HCT116 (cell line): ENCODE data around the gene OFD1. TPM values are rescaled to one million over a fixed set of nuclear protein-coding genes. Genes with fewer than 3 reads are reported as not detected.

ENCODE experiments used
- ATAC-seq: fragments of 200-7000 bp; cut with Tn5 transposase; 2 replicates; pipeline ENCODE4 v1.9.1; 2020; ENCODE audit warnings: mild to moderate bottlenecking, moderate library complexity
- BruUV-seq: library from RNA; stranded (reverse); fragments of 400-500 nt; replicated peaks from 2 replicates; lab custom pipeline; 2021; lab: Mats Ljungman, UMichigan
- CTCF ChIA-PET: fragments of 300-600 bp; sonication (Branson Sonifier 250); formaldehyde crosslinking; loops from one replicate; lab custom pipeline; 2021; ENCODE audit warnings: antibody characterized with exemption; lab: Charles Lee
- POLR2A ChIA-PET: fragments of 300-600, 350-600 bp; sonication (Branson Sonifier 250); formaldehyde crosslinking; loops from one replicate; lab custom pipeline; 2021; ENCODE audit warnings: antibody characterized with exemption; lab: Charles Lee
- RAD21 ChIA-PET, 2 experiments: fragments of 300-600 bp; sonication (Branson Sonifier 250); formaldehyde crosslinking; loops; one replicate each; lab custom pipeline; 2023; ENCODE audit warnings: low total read pairs in 2 of 2; ENCODE audit not compliant: uncharacterized antibody in 2 of 2, unreplicated experiment in 2 of 2, low non-redundant PET in 1 of 2; lab: Charles Lee
- DNase-seq: peaks from one replicate; pipeline ENCODE4 v3.0.0-alpha.2; 2010; ENCODE audit warnings: low read depth, low spot score
- H2AFZ ChIP-seq: fragments of 200-600 bp; shearing (Covaris generic), sonication (generic); 2 replicates; pipeline ENCODE4 v1.6.1; 2017; ENCODE audit warnings: low read depth, mixed run types, mixed read lengths, antibody characterized with exemption, low read length; ENCODE audit not compliant: poor library complexity, severe bottlenecking
- H3K27ac ChIP-seq: 2 replicates; pipeline ENCODE4 v1.5.1; 2012; ENCODE audit warnings: low read depth, low read length
- H3K27me3 ChIP-seq: fragments of 200-600 bp; sonication (generic); 2 replicates; pipeline ENCODE4 v1.6.1; 2016; ENCODE audit warnings: mixed run types, low read length, mixed read lengths; ENCODE audit not compliant: insufficient read depth
- H3K36me3 ChIP-seq, 2 experiments: fragments of 200-500 bp in 1 of 2; fragments of 200-600 bp in 1 of 2; sonication (Bioruptor generic) in 1 of 2; sonication (generic) in 1 of 2; 2 replicates each; pipeline versions ENCODE4 v1.5.1 to v1.6.1; 2014 to 2016; ENCODE audit warnings: low read length in 2 of 2, inconsistent platforms in 1 of 2, mixed read lengths in 1 of 2, mixed run types in 1 of 2; ENCODE audit not compliant: insufficient read depth in 2 of 2, control insufficient read depth in 1 of 2
- H3K4me1 ChIP-seq, 2 experiments: fragments of 200-600 bp in 1 of 2; sonication (generic) in 1 of 2; 2 replicates each; pipeline versions ENCODE4 v1.5.1 to v1.6.1; 2012 to 2017; ENCODE audit warnings: low read length in 2 of 2, inconsistent platforms in 1 of 2, mild to moderate bottlenecking in 1 of 2, mixed read lengths in 1 of 2, mixed run types in 1 of 2, moderate library complexity in 1 of 2; ENCODE audit not compliant: insufficient read depth in 2 of 2, control insufficient read depth in 1 of 2
- H3K4me2 ChIP-seq: fragments of 200-600 bp; sonication (generic); 2 replicates; pipeline ENCODE4 v1.6.1; 2017; ENCODE audit warnings: mixed run types, low read length, mixed read lengths
- H3K4me3 ChIP-seq, 2 experiments: fragments of 200-600 bp in 1 of 2; sonication (generic) in 1 of 2; replicated peaks in 1 of 2; 2 replicates each; pipeline ENCODE4 v1.5.1; 2011 to 2016; ENCODE audit warnings: low read length in 2 of 2, control low read depth in 1 of 2, low read depth in 1 of 2, mild to moderate bottlenecking in 1 of 2, mixed read lengths in 1 of 2, mixed run types in 1 of 2
- H3K79me2 ChIP-seq: fragments of 200-600 bp; sonication (generic); 2 replicates; pipeline ENCODE4 v1.6.1; 2017; ENCODE audit warnings: mild to moderate bottlenecking, mixed run types, low read length, moderate library complexity, mixed read lengths; ENCODE audit not compliant: insufficient read depth
- H3K9ac ChIP-seq: fragments of 200-600 bp; sonication (generic); 2 replicates; pipeline ENCODE4 v1.6.1; 2016; ENCODE audit warnings: low read length, mixed read lengths
- H3K9me2 ChIP-seq: fragments of 200-600 bp; sonication (generic), shearing (Covaris generic); 2 replicates; pipeline ENCODE4 v1.6.1; 2017; ENCODE audit warnings: mixed run types, mild to moderate bottlenecking, moderate library complexity; ENCODE audit not compliant: insufficient read depth
- H3K9me3 ChIP-seq, 2 experiments: fragments of 200-500 bp in 1 of 2; fragments of 200-600 bp in 1 of 2; sonication (Bioruptor generic) in 1 of 2; sonication (generic) in 1 of 2; 2 replicates each; pipeline ENCODE4 v1.6.1; 2014 to 2017; ENCODE audit warnings: low read length in 2 of 2, mixed read lengths in 2 of 2, inconsistent platforms in 1 of 2, low read depth in 1 of 2, mild to moderate bottlenecking in 1 of 2, mixed run types in 1 of 2, moderate library complexity in 1 of 2; ENCODE audit not compliant: control insufficient read depth in 1 of 2, insufficient read depth in 1 of 2
- H4K20me1 ChIP-seq: fragments of 200-600 bp; sonication (generic), shearing (Covaris generic); 2 replicates; pipeline ENCODE4 v1.6.1; 2017; ENCODE audit warnings: mixed run types, mild to moderate bottlenecking, moderate library complexity; ENCODE audit not compliant: insufficient read depth
- CEBPB ChIP-seq: IDR thresholded peaks from 2 replicates; pipeline ENCODE4 v1.6.1; 2012; ENCODE audit warnings: low read depth
- EGR1 ChIP-seq: IDR thresholded peaks from 2 replicates; pipeline ENCODE4 v1.6.1; 2012; ENCODE audit warnings: low read depth
- EZH2 ChIP-seq: fragments of 200-600 bp; sonication (generic); IDR thresholded peaks from 2 replicates; pipeline ENCODE4 v1.6.1; 2017; ENCODE audit warnings: antibody characterized with exemption, mixed run types
- JUND ChIP-seq: IDR thresholded peaks from 2 replicates; pipeline ENCODE4 v1.6.1; 2012
- MAX ChIP-seq: IDR thresholded peaks from 2 replicates; pipeline ENCODE4 v1.6.1; 2012
- POLR2A ChIP-seq: IDR thresholded peaks from 2 replicates; pipeline ENCODE4 v1.7.0; 2011; ENCODE audit warnings: borderline replicate concordance; ENCODE audit not compliant: insufficient read depth, insufficient read length; ENCODE audit errors: extremely low read depth
- POLR2AphosphoS5 ChIP-seq: IDR thresholded peaks from 2 replicates; pipeline ENCODE4 v1.6.1; 2011; ENCODE audit warnings: mild to moderate bottlenecking, low read depth, low read length, moderate library complexity
- REST ChIP-seq: IDR thresholded peaks from 2 replicates; pipeline ENCODE4 v1.6.1; 2012; ENCODE audit warnings: low read depth
- SIN3A ChIP-seq: IDR thresholded peaks from 2 replicates; pipeline ENCODE4 v1.6.1; 2012; ENCODE audit warnings: low read depth
- SP1 ChIP-seq: IDR thresholded peaks from 2 replicates; pipeline ENCODE4 v1.6.1; 2012; ENCODE audit warnings: low read depth
- SRF ChIP-seq: IDR thresholded peaks from 2 replicates; pipeline ENCODE4 v1.6.1; 2012; ENCODE audit warnings: low read depth
- TCF7L2 ChIP-seq: IDR thresholded peaks from 2 replicates; pipeline ENCODE4 v1.7.0; 2011; ENCODE audit warnings: borderline replicate concordance, inconsistent platforms; ENCODE audit not compliant: insufficient read depth, insufficient read length; ENCODE audit errors: extremely low read depth
- YY1 ChIP-seq: IDR thresholded peaks from 2 replicates; pipeline ENCODE4 v1.6.1; 2011; ENCODE audit warnings: low read length, low read depth, moderate library complexity, mild to moderate bottlenecking; ENCODE audit not compliant: insufficient replicate concordance; ENCODE audit errors: extremely low read depth
- ZBTB33 ChIP-seq: IDR thresholded peaks from 2 replicates; pipeline ENCODE4 v1.6.1; 2011; ENCODE audit warnings: mild to moderate bottlenecking, low read length, moderate library complexity; ENCODE audit not compliant: insufficient replicate concordance; ENCODE audit errors: extremely low read depth
- ZFX ChIP-seq: fragments of 450-650 bp; IDR thresholded peaks from 2 replicates; pipeline ENCODE4 v1.6.1; 2017
- ZNF274 ChIP-seq: fragments of 200-500 bp; sonication (Bioruptor generic); IDR thresholded peaks from 2 replicates; pipeline ENCODE4 v1.6.1; 2014; ENCODE audit warnings: mild to moderate bottlenecking, low read depth, low read length, inconsistent platforms
- intact Hi-C: fragments of 100-400 bp; cut with micrococcal nuclease; formaldehyde crosslinking; loops from 2 replicates; pipeline ENCODE4 v1.10.0; 2022
- total RNA-seq: library from RNA; stranded (reverse); gene quantifications from one replicate; pipeline ENCODE4 v1.2.1, GENCODE V29; 2021; ENCODE audit not compliant: unreplicated experiment
- TF ChIP-seq, protein P1 (sequence below): IDR thresholded peaks from 2 replicates; pipeline ENCODE4 v1.6.1; 2012

The OFD1 gene
- total RNA-seq, 1 experiment from 2014 or later: 18.0 TPM

DNA sequence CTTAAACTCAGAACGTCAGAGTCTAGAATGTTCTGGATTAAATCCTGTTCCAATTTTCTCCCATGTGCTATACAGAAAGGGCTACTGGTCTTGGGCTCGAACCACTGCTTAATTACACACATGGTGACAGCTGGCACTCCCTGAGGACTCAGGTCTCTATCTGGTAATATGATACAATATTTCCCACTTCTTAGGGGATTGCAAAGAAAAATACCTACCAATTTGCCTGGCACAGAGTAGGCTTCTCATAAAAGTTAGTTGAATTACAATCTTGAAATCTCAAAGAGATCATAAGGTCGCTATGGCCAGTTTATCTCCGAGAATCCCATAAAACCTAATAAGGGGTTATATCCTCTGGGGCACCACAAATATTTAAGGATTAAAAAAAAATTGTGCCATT lies 73.7 kb downstream of the OFD1 start:
- Histone ChIP-seq H3K27me3 (0 out of 2 replicates have a peak, but pooled peaks cover 5% of the 10 kb centered on the region), H3K4me1 (no peaks in the 10 kb centered on the region), H3K9me3 (no peaks in the 10 kb centered on the region)
- RAD21 ChIA-PET: no interaction called here
- intact Hi-C loops: no loop called here
- TF ChIP-seq SIN3A: no peak
- no peak for TF ChIP-seq ZFX
- TF ChIP-seq TCF7L2: no peak
- no peak for TF ChIP-seq EGR1
- no peak for TF ChIP-seq CEBPB
- TF ChIP-seq ZBTB33: no peak
- no peak for TF ChIP-seq POLR2A
- TF ChIP-seq, protein P1, sequence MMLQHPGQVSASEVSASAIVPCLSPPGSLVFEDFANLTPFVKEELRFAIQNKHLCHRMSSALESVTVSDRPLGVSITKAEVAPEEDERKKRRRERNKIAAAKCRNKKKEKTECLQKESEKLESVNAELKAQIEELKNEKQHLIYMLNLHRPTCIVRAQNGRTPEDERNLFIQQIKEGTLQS: no peak
- no peak for TF ChIP-seq REST
- TF ChIP-seq SRF: no peak
- TF ChIP-seq EZH2: no peak
- no peak for TF ChIP-seq POLR2AphosphoS5
- TF ChIP-seq MAX: no peak
- no peak for TF ChIP-seq SP1
- TF ChIP-seq YY1: no peak
- TF ChIP-seq ZNF274: no peak
- no peak for TF ChIP-seq JUND
- TF ChIP-seq, all 23 proteins: peak for 0
- Histone ChIP-seq H3K36me3 (no peaks in the 10 kb centered on the region), H4K20me1 (no peaks in the 10 kb centered on the region), H3K27ac (no peak overlapping the region), H2AFZ (no peak overlapping the region), H3K9ac (no peak overlapping the region), H3K79me2 (no peaks in the 10 kb centered on the region), H3K4me2 (no peak overlapping the region), H3K4me3 (no peak overlapping the region), H3K9me2 (no peaks in the 10 kb centered on the region)
- BruUV-seq: no TSS peak
- ChIA-PET POLR2A (no interaction called here), CTCF (no interaction called here)
- DNase-seq (no peak), ATAC-seq (no peak)
